Panc1 (cell line): Measurements from ENCODE around the gene HBA1.
"Not testable (repeated sequence)": the region's sequence is repeated elsewhere in the genome, so short reads cannot be mapped to it uniquely, and the experiment has no call there.

Experiments
- POLR2AphosphoS5 ChIP-seq: IDR thresholded peaks from 2 replicates; pipeline ENCODE4 v1.6.1; 2012; ENCODE audit warnings: mild to moderate bottlenecking, low read depth, low read length, moderate library complexity
- SIN3A ChIP-seq: IDR thresholded peaks from 2 replicates; pipeline ENCODE4 v1.6.1; 2012; ENCODE audit warnings: low read depth, mild to moderate bottlenecking, low read length, moderate library complexity, borderline replicate concordance; ENCODE audit not compliant: insufficient read depth
- TCF7L2 ChIP-seq: IDR thresholded peaks from 2 replicates; pipeline ENCODE4 v1.6.1; 2011; ENCODE audit warnings: mild to moderate bottlenecking, low read depth, low read length, inconsistent platforms
- TF ChIP-seq, protein P1 (sequence below): fragments of 450-650 bp; IDR thresholded peaks from 2 replicates; pipeline ENCODE4 v1.5.1; 2017; ENCODE audit warnings: mild to moderate bottlenecking

DNA sequence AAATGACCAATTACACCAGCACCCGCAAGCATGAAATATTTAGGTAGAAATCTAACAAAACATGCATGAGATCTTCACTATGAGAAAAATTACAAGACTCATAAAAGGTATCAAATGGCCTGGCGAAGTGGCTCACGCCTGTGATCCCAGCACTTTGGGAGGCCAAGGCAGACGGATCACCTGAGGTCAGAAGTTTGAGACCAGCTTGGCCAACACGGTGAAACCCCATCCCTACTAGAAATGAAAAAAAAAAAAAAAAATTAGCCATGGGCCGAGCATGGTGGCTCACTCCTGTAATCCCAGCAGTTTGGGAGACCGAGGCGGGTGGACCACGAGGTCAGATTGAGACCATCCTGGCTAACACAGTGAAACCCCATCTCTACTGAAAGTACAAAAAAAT is 27.6 kb downstream of the HBA1 start:
- TF ChIP-seq, protein P1, sequence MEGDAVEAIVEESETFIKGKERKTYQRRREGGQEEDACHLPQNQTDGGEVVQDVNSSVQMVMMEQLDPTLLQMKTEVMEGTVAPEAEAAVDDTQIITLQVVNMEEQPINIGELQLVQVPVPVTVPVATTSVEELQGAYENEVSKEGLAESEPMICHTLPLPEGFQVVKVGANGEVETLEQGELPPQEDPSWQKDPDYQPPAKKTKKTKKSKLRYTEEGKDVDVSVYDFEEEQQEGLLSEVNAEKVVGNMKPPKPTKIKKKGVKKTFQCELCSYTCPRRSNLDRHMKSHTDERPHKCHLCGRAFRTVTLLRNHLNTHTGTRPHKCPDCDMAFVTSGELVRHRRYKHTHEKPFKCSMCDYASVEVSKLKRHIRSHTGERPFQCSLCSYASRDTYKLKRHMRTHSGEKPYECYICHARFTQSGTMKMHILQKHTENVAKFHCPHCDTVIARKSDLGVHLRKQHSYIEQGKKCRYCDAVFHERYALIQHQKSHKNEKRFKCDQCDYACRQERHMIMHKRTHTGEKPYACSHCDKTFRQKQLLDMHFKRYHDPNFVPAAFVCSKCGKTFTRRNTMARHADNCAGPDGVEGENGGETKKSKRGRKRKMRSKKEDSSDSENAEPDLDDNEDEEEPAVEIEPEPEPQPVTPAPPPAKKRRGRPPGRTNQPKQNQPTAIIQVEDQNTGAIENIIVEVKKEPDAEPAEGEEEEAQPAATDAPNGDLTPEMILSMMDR: not testable (repeated sequence)
- not testable (repeated sequence) for TF ChIP-seq POLR2AphosphoS5, SIN3A, TCF7L2
